Right lung (tissue), 5 donors: ENCODE data around the gene COL13A1. TPM values are rescaled to one million over a fixed set of nuclear protein-coding genes. Genes with fewer than 3 reads are reported as not detected.

Experiments
- DNase-seq, 2 donors: peaks; one replicate each; pipeline ENCODE4 v3.0.0-alpha.2; 2013
- polyA plus RNA-seq, 5 donors: library from polyadenylated mRNA; unstranded; fragments of 120-200 nt; gene quantifications; one replicate each; pipeline versions ENCODE4 v1.2.1 to v1.2.3, GENCODE V29; 2013; ENCODE audit warnings: inconsistent platforms in 1 of 5, low replicate concordance in 1 of 5; ENCODE audit not compliant: insufficient read length in 5 of 5, insufficient read depth in 1 of 5

The COL13A1 gene
- polyA plus RNA-seq, 5 donors, result 46.8 to 71.2 (median 53.4) TPM

- no peak for DNase-seq
Observed at GRCh38 chr10:69944761-69945160, 143.1 kb downstream of the COL13A1 start.

DNA sequence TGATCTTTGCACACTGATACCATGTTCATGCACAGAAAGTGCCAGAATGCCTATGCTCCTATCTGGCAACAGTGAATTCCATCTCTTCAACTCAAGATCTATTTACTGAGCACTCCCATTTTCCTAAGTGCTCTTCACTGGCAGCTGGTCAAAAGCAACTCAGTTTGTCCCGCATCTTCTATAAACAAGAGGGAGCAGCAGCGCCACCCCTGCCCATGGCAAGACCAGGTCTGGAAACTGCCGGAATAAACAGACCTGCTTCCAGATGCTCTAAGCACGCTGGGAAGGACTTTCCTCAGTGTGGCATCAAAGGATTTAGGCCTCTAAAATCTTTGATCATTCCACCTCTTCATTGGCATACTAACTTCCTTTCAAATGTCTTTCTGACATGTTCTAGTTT lies 146.6 kb downstream of the COL13A1 start:
- no peak for DNase-seq

DNA sequence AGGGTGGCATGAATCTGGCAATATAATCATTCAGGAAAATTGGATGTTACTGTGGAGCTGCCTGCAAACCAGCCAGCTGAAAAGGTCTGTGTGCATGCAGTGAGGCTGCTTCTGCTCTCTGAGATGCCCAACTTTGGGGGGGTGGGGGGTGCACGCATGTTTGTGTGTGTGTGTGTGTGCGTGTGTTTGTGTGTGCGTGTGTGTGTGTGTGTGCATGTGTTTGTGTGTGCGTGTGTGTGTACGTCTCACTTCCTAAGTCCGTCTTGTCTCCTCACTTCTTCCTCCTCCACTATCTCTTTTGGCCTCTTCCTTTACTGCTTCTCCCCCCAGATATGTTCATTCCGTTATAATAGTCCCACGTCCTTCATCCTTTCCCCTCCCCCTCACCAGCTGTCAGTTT lies 148.1 kb downstream of the COL13A1 start:
- DNase-seq, result no peak

- no peak for DNase-seq
Observed at GRCh38 chr10:69951658-69952057, 150.0 kb downstream of the COL13A1 start.

DNA sequence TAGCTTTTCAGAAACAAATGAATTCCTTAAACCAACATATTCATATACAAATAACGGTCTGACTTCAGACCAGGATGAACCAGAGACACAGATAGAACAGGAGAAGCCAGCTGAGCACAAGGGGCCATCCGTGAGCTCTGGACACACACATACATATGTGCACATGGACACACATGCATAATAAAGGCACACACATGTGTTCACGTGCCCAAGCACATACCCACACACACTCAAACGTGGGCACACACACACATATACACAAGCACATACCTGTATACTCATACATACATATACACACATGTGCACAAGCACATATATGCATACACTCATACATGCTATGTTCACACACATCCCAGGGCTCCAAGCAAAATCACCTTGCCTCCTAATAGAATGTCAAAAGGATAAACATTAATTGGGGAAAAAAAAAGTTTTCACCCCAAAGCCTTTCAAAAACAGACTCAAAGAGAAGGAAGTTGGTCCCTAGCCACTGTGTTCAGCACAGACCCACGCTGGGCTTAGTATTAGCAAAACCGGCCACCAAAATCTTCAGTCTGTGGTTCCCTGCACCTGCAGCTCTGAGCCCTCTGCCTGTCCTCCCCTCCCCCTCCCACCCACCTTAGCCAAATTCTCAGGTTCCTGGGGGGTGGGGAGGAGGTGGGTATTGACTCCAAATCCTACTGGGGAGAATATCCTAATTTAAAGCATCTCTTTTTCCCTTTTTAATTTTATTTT lies 150.5 kb downstream of the COL13A1 start:
- no peak for DNase-seq

GRCh38 chr10:69952821-69953221 lies 151.1 kb downstream of the COL13A1 start:
- DNase-seq, result no peak

DNA sequence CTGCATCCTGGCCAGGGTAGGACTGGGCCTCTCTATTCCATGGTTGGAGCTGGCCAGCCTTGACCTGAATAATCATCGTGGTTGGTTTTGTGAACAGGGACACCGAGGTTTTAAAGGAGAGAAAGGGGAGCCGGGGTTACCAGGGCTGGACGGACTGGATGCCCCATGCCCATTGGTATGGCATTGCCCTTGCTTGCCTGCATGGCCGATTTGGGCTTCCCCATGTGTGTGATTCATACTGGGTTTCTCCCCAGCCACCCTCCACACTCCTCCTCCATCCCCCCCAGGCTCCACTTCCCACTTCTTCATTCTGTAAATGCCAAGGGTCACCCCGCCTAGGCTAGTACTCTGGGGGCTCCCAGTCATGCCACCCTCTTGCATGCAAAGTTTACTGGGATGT lies 152.1 kb downstream of the COL13A1 start:
- no peak for DNase-seq

DNA sequence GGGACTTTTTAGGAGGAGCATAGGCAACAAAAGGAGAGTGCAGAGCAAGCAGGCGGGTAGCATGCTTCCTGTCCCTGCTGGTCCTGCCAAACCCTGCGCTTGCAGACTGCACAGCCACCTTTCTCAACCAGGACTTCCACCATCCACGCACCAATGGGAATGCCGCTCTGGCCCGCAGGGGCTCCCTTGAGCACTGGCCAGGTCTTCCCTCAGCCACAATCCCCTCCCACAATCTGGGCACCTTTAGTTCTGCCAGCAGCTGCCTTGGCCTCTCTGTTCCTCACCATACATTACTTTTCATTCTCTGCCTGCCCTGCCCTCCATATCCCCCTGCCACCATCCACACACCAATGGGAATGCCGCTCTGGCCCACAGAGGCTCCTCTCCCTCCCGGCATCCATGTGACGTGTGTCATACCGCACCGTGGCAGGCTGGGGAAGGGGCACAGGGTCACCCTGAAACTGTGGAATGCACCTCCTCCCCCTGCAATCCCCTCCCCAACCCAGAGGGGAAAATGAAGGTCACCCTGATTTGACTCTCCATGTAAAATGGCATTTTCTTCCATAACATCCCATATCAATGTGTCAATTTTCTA lies 153.6 kb downstream of the COL13A1 start:
- no peak for DNase-seq

GRCh38 chr10:69955897-69956740 lies 154.4 kb downstream of the COL13A1 start:
- DNase-seq, result no peak

- no peak for DNase-seq
Observed at GRCh38 chr10:69956741-69957230, 155.1 kb downstream of the COL13A1 start.

- DNase-seq, result no peak
Observed at GRCh38 chr10:69957241-69957885, 155.7 kb downstream of the COL13A1 start.

DNA sequence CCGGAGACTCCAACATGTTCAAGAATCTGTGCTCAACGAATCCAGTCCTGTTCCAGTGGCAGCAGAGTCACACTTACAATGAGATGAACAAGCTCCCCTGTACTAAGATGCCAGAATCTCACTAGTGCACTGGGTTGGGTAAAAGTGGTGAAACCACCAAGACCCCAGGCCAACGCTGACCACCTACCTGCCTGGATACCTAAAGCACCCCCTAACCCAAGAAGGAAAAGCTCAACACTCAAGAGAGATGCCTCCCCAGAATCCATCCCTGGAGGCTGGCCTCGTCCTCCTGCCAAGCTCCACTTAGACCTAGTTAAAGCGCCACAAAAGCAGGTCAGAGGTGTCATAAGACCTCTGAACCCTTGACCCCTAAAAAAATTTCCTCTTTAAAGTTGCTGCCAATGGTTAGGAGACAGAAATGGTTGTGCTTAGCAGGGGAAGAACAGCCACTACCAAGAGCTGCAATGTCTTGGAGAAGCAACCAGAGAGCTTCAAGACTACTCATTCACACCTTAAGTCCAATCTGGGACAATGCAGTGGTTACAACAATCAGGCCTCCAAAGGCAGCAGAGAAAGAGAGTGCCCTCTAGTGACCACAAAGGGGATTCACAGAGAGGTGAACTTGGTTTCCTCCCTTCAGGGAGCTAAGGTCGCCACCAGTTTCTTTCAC lies 156.3 kb downstream of the COL13A1 start:
- no peak for DNase-seq

DNA sequence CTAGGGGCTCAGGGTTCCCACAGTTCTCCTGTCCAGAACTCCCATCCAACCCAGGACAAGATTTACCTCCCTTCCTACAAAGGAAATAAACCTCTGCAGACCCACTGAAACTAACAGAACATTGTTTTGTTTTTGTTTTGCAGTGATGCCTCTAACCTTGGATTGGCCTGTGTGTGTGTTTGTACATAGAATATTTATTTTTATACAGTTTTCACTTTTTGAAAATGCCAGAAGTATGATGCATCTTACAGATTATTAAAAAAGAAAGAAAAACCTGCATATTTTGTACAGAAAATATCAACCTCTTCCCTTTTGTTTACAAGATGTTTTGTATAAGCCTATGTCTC lies 156.8 kb downstream of the COL13A1 start:
- no peak for DNase-seq

GRCh38 chr10:69959911-69960310 lies 158.2 kb downstream of the COL13A1 start:
- DNase-seq, result no peak

DNA sequence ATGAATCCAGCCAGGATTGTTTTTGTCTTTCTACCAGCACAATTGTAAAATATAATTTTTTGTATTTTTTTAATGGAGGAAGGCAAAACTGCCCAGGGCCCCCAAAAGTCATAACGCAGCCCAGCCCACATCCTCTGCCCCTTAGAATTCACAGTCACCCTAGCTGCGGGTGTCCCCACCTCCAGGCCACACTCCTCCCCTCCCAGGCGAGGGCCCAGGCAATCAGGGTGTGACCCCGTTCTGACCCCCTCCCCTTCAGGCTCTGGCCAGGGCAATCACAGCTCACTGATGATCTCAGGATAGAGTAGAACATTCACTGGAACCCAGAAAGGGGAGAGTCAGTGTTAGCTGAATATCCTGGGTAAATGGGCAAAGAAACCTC lies 158.9 kb downstream of the COL13A1 start:
- no peak for DNase-seq

- DNase-seq, result peak; percentile 28 to 31
Observed at GRCh38 chr10:69960988-69961880, 159.5 kb downstream of the COL13A1 start.

DNA sequence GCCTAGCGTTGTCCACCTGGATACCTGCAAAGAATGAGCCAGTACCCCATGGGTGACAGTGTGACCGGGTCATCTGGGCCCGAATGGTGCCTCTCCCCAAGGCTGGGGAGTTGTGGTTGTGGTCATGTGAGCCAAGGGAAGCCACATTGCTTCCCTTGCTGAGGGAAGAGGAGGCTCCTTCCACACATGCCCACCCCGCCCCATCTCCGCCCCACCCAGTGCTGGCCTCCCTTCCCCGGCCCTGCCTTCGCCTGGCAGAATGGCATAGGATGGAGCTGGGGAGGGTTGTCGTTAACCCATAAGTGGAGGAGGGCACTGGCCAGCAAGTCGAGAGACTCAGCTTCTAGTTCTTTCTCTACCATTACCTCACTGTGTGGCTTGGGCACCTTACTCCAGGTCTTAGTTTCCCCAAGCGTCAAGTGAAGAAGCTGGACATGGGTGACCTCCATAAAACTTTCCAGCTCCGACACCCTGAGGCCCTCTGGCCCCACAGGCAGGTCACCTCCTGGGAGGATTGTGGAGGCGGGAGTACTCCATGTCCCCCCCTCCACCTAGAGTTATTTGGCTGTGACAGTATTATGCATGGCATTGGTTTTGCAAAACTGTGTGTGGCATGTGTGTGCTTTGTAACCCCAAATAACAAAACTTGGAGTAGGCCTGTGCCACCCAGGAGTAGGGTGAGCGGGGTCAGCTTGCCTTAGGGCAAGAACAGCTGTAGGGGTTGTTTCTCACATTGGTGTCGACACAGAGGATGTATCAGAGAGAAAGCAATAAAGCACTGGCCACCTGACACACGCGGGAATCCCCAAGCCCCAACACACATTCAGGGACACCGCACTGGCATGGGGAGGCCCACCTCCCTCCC lies 160.4 kb downstream of the COL13A1 start:
- DNase-seq, result no peak

DNA sequence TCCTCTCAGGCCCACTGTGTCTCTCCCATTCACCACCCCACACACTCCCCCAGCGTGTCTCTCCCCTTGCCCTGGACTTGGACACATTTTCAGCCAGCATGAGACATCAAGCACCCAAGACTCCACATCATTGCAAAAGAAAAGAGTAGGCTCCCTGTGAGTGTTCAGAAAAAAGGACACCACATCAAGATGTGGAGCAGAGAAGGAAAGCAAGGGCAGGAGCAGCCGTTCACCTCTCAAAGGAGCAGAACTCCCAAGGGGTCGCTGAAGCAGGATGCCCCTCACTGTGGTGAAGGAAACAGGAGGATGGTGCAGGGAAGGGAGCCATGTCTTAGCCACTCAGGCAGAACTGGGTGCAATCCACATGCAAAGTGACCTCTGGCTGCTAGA lies 161.0 kb downstream of the COL13A1 start:
- no peak for DNase-seq

GRCh38 chr10:69963178-69963834 lies 161.6 kb downstream of the COL13A1 start:
- no peak for DNase-seq
